CD1c-positive myeloid dendritic cell (primary cell): ENCODE results near the gene ZNF526.

Experiments used
- DNase-seq: peaks from one replicate; pipeline ENCODE4 v3.0.0-alpha.2; 2016; ENCODE audit errors: extremely low spot score

ZNF526 gene

DNA sequence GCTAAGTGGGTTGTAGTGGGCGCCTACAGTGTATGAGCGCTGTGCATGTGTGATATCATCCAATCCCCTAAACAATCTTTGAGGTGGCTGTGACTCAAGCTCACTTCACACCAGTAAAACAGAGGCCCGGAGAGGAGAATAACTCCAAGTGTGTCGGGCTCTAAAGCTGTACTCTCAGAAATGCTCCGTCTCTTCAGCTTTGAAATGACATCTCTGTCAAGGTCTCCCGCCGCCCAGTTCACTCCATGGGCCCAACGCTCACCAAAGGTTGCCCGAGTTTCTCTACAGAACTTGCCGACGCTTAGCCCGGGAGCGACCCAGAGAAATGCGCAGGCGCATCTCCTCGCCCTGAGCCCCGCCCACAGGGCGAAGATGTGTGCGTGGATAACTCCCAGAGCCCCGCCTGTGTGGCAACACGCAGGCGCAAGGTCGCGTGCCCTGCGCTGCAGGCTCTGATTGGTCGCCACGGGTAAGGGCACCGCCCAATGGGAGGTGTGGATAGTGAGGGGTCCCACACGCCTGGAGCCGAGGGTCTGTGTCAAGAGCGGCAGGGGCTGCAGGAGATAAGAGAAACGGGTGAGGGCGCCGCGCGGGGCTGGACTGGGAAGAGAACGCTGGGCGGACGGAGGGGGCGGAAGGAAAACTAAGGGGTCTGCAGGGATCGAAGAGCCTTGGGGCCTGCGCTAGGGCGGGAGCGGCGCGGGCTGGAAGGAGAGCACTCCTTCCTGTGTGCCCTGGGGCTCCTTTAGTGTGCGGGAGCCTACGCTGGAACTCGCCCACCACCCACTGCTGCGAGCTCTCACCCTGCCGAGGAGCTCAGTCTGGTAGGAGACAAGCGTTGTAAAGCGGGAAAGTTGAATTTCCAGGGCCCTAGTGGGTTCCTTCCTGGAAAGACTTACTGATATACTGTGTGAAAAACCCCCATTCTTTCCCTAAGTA, at the start of gene ZNF526:
Gene ZNF526 (plus strand): TSS at position 501 of the 939 bp plus-strand sequence. CDS start 4,092 bp downstream, outside the sequence.
- peak; percentile 99 for DNase-seq

- DNase-seq = no peak
Observed at GRCh38 chr19:42170715-42171114, 49.4 kb upstream of the ZNF526 start.

DNA sequence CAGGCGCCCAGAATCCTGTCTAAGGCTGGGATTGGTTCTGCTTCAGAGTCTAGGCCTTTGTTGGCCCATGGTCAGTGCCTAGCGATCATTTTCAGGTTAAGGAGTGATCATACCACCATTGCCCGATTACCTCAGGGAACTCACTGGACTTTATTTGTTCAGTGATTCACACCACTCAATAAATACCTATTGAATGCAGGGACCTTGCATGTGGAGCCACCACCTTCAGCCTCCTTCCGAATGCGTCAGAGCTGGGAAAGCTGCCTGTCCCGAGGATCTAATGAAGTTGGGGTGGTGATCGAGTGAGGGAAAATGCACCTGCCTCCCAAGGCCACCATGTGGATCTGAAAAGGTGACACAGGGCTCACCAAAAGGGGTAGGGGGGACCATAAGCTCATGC, 47.9 kb upstream of the ZNF526 start:
- no peak for DNase-seq

DNA sequence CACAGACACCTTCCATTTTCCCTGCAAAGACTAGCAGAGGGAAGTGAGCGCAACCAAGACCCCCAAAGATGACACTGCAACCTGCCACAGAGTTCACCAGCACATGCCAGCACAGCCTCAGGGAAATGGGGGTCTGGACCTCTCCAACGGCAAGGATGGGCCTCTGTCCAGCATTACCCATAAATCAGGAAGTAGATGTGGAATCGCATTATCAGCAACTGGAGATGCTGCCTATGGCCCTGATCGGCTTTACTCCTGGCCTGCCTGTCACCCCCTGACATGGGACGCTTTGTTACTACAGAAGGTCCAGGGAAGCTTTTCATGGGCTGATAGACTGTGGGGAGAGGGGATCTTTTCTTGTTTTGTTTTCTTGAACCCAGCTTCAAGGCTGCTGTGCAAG, 46.4 kb upstream of the ZNF526 start:
- DNase-seq = no peak

- no peak for DNase-seq
Observed at GRCh38 chr19:42174188-42174587, 45.9 kb upstream of the ZNF526 start.

DNA sequence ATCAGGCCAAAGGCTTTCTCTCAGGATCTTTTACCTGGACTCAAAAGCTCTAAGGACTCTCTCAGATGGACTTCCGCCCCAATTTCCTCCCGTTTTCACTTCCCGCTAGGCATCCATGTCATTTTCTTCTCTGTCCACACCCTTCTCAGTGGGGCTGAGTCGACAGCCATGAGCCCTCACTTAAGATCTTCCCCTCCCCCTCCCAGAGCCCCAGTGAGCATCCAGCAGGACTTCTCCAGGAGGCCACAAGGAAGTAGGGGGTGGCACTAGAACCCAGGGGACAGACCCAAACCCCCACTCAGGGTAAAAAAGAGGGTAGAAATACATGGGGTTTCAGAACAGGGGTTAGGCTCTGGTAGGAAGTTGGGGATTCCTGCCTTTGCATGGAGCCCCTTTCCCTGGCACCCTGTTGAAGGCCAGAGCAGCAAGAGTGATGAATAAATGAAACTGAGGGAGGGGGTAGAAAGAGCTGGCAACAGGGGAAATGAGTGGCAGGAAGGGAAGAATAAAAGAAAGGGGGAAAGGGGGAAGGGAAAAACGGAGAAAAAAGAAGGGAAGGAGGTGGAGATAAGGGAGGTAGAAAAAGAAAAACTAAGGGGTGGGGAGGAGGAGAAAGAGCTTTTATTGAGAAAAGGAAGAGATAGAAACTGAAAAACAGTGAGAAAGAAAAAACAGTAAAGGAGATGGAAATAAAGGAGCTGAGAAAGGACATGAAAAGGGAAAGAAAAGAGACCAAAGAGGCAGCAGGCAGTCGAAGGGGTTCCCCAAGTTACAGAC, 45.0 kb upstream of the ZNF526 start:
- DNase-seq = no peak

DNA sequence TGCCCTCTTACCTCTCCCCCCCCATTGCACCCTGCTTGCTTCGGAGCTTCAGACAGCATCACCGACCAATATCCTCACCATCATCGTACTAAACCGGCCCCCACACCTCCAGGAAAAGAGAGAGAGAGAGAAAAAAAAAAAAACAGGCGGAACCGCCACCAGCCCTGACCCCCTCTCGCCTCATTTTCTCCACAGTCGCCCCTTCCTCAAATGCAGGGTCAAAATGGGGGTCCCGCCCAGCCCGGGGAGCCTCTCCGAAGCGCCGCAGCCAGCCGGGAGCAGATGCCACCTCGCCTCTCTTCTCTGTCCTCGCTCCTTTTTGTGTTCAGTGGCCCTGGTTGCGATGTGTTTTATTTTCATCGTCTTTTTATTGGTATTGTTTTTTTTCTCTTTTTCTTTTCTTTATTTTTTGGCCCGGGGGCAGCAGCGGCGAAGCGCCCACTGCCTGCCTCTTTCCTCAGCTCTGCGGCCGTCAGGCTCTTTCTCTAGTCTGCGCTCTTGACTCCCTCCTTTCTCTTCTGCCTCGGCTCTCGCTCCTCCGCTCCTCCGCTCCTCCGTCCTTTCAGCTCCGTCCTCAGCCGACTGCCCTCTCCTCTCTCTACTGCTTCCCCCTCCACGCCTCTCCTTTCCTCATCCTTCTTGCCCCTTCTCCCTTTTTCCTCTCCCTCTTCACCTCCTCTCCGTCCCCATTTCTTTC, 44.0 kb upstream of the ZNF526 start:
- DNase-seq = no peak

DNA sequence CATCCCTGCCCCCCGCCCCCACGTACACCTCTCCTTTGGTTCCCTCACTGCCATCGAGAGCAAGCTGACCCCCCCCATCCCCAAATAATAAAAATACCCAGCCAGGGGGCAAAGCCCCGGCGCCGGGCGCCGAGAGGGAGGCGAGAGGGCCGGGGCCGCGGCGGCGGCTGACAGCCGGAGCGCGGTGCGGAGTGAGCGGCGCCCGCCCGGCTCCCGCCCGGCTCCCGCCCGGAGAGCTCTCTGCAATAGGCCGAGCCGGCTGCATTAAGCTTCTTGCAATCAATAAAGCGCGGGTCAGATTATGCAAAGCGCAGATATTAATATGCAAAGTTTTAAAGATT, 43.5 kb upstream of the ZNF526 start:
- DNase-seq = no peak

DNA sequence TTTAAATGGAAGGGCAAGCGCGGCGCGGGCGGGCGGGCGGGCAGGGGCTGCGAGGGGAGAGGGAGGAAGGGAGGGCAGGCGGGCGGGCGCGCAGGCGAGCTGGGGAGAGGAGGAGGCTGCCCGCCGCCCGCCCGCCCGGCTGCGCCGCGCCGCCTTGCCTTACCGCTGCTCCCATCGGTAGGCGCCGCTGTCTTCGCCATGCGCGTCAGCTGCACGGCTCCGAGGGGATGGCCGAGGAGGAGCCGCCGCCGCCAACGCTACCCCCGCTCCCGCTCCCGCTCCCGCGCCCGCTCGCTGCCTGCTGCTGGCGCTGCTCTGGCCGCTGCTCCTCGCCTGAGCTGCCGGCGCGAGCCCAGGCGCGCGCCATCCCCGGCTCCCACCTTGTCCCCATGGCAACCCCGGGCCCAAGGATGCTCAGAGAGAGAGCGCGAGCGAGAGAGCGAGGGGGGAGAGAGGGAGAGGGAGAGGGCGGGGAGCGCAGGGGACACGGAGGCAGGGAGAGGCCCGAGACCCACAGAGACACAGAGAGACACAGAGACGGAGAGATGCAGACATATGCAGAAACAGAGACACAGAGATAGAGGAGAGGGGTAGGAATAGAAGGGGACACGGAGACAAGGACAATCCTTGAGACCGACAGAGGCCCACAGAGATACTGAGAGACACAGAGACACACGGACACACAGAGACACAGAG, 43.0 kb upstream of the ZNF526 start:
- peak; percentile 76 for DNase-seq

- DNase-seq = no peak
Observed at GRCh38 chr19:42177686-42178019, 42.5 kb upstream of the ZNF526 start.

- no peak for DNase-seq
Observed at GRCh38 chr19:42178791-42179674, 41.1 kb upstream of the ZNF526 start.

DNA sequence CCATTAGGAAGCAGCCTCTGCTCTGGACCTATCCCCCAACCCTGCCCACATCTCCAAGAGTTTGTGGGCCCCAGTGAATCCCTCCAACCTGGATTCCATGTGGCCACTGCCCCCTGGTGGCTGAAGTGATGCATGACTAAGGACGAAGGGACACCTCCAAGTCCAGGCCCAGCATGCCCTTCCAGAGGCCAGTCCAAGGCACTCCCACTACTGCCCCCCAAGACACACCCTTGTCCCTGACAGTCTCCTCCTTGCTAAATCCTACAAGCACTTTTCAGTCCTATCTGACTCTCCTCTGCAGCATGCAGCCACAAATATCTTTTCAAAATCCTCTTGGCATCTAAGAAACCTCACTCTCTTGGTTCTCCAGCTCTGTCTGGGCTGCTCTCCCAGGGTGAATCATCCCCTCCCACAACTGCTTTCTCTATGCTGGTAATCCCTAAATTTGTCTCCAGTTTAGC, 35.7 kb upstream of the ZNF526 start:
- DNase-seq = peak; percentile 84

GRCh38 chr19:42185277-42185676, 34.8 kb upstream of the ZNF526 start:
- peak; percentile 67 for DNase-seq

- no peak for DNase-seq
Observed at GRCh38 chr19:42188665-42189064, 31.4 kb upstream of the ZNF526 start.

DNA sequence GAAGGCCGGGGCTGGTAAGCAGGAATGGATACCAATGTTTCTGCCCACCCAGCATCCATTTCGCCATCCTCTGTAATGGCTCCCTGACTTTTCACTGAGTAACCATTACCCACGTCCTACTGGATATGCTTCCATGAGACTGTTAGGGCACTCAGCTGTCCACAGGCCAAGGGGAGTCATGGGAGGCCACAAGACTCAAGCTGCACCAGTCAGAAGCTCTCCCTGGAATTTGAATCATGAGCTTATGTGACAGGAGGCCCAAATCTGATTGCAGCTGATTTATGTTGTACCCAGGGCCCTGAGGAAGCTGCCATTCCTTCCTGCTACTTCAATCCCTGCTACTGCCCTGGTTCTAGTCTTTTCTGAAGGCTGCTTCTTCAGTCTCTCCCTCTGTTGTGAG, 31.0 kb upstream of the ZNF526 start:
- no peak for DNase-seq

DNA sequence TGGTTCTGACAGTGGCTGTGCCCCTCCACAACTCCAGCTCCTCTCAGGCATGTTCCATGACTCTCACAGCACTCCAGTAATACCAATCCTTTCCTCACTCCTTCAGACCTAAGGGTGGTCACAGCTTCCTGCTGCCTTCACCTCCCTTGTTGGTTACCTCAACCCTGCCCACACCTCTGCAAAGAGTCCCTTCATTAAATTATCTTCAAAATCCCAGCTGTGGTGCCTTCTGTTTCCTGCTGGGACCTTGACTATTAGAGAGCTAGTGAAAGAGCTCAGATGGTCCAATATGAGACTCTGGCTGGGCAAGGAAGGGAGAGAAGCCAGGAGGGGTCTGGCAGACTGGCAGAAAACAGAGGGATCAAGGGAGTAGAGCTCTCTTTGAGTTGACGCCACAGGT, 28.8 kb upstream of the ZNF526 start:
- DNase-seq = no peak

DNA sequence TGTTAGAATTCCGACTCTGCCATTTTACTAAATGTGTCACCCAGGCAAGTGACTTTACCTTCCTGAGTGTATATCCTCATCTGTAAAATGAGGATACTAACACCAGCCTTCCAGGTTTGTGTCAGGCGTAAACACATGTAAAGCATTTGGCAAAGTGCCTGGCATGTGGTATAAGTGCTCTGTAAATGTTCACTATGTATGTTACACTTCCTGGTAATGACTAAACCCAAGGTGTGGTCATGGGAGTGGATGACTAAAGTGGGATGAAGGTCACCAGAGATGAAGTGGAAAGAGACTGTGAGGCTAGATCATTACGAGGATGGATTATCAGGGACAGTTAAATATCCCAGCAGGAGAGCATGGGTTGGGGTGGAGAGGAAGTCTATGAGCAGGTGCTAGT, 28.3 kb upstream of the ZNF526 start:
- DNase-seq = peak; percentile 78

DNA sequence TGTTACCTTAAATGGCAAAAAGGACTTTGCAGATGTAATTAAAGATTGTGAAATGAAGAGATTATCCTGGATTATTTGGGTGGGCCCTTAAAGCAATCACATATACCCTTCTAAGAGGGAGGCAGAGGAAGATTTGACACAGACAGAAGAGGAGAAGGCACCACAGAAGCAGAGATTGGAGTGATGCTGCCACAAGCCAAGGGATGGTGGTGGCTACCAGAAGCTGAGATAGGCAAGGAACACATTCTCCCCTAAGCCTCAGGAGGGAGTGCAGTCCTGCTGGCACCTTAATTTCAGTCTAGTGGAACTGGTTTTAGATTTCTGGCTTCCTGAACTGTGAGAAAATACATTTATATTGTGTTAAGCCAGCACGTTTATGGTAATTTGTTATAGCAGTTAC, 26.8 kb upstream of the ZNF526 start:
- no peak for DNase-seq

DNA sequence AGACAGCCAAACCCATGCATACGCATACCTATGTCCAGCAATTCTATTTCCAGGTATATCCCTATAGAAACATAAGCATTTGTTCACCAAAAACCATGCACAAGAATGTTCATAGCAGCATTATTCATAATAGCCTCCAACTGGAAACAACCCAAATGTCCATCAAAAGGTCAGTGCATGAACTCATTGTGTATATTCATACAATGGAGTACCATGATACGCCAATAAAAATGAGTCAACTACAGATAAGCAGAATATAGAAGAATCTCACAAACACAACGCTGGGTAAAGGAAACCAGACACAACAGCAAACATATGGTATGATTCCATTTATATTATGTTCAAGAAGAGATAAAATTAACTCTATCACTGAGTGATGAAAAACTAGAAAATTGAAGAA, 26.4 kb upstream of the ZNF526 start:
- DNase-seq = no peak
